HepG2 (cell line): ENCODE data around the gene GOLPH3. TPM values are rescaled to one million over a fixed set of nuclear protein-coding genes. Genes with fewer than 3 reads are reported as not detected.

Experiments used
- BCL3 ChIP-seq: sonication (generic); formaldehyde crosslinking; IDR thresholded peaks from 2 replicates; pipeline ENCODE4 v1.5.1; 2020; ENCODE audit warnings: mild to moderate bottlenecking, missing genetic modification reagents, moderate library complexity
- FOXC1 ChIP-seq: sonication (generic); formaldehyde crosslinking; IDR thresholded peaks from 2 replicates; pipeline ENCODE4 v1.8.0; 2022; ENCODE audit warnings: mild to moderate bottlenecking, missing genetic modification reagents, borderline replicate concordance
- MEIS2 ChIP-seq: sonication (generic); formaldehyde crosslinking; IDR thresholded peaks from 2 replicates; pipeline ENCODE4 v1.9.0; 2021; ENCODE audit warnings: mild to moderate bottlenecking, missing genetic modification reagents
- PRDM4 ChIP-seq: sonication (generic); formaldehyde crosslinking; IDR thresholded peaks from 2 replicates; pipeline ENCODE4 v1.9.0; 2021; ENCODE audit warnings: missing genetic modification reagents, borderline replicate concordance
- SNAPC5 ChIP-seq: sonication (generic); formaldehyde crosslinking; IDR thresholded peaks from 2 replicates; pipeline ENCODE4 v1.8.1; 2023; ENCODE audit warnings: mild to moderate bottlenecking, missing genetic modification reagents, borderline replicate concordance
- SRSF4 ChIP-seq: fragments of 200-400 bp; formaldehyde crosslinking; IDR thresholded peaks from one replicate; pipeline ENCODE4 v1.6.1; 2018; ENCODE audit warnings: mild to moderate bottlenecking, low read depth, low read length, moderate library complexity; ENCODE audit not compliant: poor library complexity, severe bottlenecking
- ZNF10 ChIP-seq: sonication (generic); formaldehyde crosslinking; IDR thresholded peaks from 2 replicates; pipeline ENCODE4 v1.4.0; 2020; ENCODE audit warnings: mild to moderate bottlenecking, low read depth, missing genetic modification reagents, borderline replicate concordance
- ZNF180 ChIP-seq: sonication (generic); formaldehyde crosslinking; IDR thresholded peaks from 2 replicates; pipeline ENCODE4 v1.4.0; 2020; ENCODE audit warnings: low read depth, missing genetic modification reagents, borderline replicate concordance
- ZNF431 ChIP-seq: sonication (generic); formaldehyde crosslinking; IDR thresholded peaks from 2 replicates; pipeline ENCODE4 v1.9.0; 2022; ENCODE audit warnings: missing genetic modification reagents, low read depth, mild to moderate bottlenecking, borderline replicate concordance
- ZNF674 ChIP-seq: sonication (generic); formaldehyde crosslinking; IDR thresholded peaks from 2 replicates; pipeline ENCODE4 v1.5.0; 2020; ENCODE audit warnings: low read depth, mild to moderate bottlenecking, missing genetic modification reagents
- ZNF75D ChIP-seq: sonication (generic); formaldehyde crosslinking; IDR thresholded peaks from 2 replicates; pipeline ENCODE4 v1.8.1; 2023; ENCODE audit warnings: missing genetic modification reagents, mild to moderate bottlenecking, borderline replicate concordance
- polyA plus RNA-seq, 8 experiments: library from polyadenylated mRNA; depleted of rRNA in 3 of 8; stranded (reverse) in 7 of 8; unstranded in 1 of 8; fragments of >200 nt; fragmentation: Illumina TruSeq in 4 of 8; extraction: Trizol in 4 of 8; gene quantifications; 2 replicates each; pipeline versions ENCODE4 v1.2.1 to v1.2.3, GENCODE V29; 2011 to 2016; ENCODE audit warnings: low read depth in 4 of 8, missing spikeins in 1 of 8, mixed read lengths in 1 of 8; ENCODE audit not compliant: insufficient read depth in 1 of 8
- total RNA-seq, 5 experiments: library from RNA; depleted of rRNA; stranded (reverse); fragments of >200 nt; fragmentation: Illumina TruSeq; extraction: Trizol; gene quantifications; 2 replicates each; pipeline ENCODE4 v1.2.3, GENCODE V29; 2016; ENCODE audit warnings: low read depth in 1 of 5

GOLPH3 gene
- total and polyA plus RNA-seq, 2 of the 13 experiments (the other 11 are each of a cell fraction or from before 2014, with no cell fraction given) = 59.5 to 84.5 TPM

GRCh38 chr5:32173267-32174010 lies 680 bp downstream of the GOLPH3 start (continued):
- no peak for TF ChIP-seq PRDM4 (CRISPR knock-in tag)
- TF ChIP-seq MEIS2 (CRISPR knock-in tag) = no peak
- no peak for TF ChIP-seq ZNF75D (CRISPR knock-in tag)
- TF ChIP-seq ZNF10 (CRISPR knock-in tag) = no peak
- TF ChIP-seq ZNF431 (CRISPR knock-in tag) = no peak; the same call in 1 of the 2 replicates
- TF ChIP-seq BCL3 (CRISPR knock-in tag) = no peak
- TF ChIP-seq SRSF4 = no peak
- no peak for TF ChIP-seq ZNF180 (CRISPR knock-in tag)
- 0 out of 2 replicates have a peak, but pooled peaks have one; percentile 35 for TF ChIP-seq ZNF674
- no peak for TF ChIP-seq SNAPC5 (CRISPR knock-in tag)
- TF ChIP-seq FOXC1 (CRISPR knock-in tag) = no peak
